ENCODE measurements around the gene FER1L5. TPM values are rescaled to one million over a fixed set of nuclear protein-coding genes. Genes with fewer than 3 reads are reported as not detected.

Gene FER1L5
- total RNA-seq, 1 experiment from 2014 or later, result not detected

DNA sequence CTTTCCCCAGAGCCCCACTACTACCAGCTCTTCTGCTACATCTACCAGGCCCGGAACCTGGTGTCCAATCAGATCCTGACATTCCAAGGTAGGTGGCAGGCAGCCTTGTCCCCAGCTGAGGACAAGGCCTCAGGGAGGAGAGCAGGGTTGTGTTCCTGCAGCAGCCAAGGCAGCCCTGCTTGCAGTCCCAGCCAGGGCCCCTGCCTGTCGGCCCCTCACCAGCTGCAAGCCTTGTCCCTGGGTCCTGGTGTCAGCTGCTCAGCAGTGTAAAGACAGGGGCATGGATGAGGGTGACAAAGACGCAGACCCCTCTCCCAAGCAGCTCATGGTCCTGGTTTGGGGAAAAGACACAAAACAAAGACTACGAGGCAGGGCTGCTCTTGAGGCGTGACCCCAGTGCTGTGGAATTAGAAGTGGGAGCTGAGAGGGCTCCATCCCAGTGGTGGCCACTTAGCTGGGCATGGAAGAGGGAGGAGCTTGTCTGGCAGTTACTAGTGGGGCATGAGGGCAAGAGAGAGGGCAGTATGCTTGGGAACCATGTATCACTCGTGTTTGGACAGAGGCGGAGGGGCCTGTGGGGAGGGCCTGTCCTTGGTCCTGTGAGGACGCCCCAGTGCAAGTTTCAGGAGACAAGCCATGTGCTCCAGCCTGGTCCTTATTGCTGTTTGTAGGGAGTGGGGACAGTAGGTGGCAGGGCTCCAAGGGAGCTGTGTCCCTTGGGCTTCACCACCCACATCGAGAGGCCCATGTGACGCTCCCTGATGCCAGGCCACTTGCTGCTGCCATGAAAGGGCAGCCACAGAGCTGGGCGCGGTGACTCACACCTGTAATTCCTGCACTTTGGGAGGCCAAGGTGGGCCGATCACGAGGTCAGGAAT, 49.8 kb downstream of the FER1L5 start:
- no peak for DNase-seq (ENCODE audit: low spot score)
- in situ Hi-C loops (cut with HindIII; ENCODE audit: low sequenced_read_pairs), result no loop called here

DNA sequence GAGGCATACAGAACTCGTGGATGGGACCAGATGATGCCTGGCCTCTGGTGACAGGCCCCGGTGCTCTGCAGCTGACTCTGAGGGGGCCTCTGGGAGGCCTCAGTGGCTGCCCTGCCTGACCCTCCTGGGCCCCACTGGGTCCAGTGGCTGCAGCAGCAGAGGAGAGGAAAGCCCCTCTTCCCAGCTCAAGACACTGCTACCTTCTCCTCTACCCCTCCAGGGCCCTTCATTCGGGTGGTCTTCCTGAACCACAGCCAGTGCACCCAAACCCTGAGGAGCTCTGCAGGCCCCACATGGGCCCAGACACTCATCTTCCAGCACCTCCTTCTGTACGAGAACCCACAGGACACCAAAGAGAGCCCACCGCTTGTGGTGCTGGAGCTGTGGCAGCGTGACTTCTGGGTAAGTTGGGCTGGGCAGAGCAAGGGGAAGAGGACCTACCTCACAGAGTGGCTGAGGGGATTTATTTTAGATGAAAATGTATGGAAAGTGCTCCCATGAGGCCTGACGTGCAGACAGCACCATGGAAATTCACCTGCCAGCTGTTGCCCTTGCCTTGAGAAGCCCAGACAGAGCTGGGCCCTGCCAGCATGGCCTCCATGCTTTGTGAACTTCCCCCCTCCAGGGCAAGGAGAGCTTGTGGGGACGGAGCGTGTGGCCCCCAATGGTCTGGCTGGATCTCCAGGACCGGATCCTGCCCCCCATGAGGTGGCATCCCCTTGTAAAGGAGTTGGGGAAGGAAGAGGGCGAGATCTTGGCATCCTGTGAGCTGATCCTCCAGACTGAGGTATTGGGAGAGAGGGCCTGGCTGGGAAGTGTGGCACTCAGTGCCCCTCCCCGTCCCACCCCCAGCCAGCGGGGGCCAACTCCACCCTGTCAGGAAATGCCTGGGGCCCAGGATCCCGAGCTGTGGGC, 51.0 kb downstream of the FER1L5 start:
- DNase-seq (ENCODE audit: low spot score), result no peak
- in situ Hi-C loops (cut with HindIII; ENCODE audit: low sequenced_read_pairs), result no loop called here

DNA sequence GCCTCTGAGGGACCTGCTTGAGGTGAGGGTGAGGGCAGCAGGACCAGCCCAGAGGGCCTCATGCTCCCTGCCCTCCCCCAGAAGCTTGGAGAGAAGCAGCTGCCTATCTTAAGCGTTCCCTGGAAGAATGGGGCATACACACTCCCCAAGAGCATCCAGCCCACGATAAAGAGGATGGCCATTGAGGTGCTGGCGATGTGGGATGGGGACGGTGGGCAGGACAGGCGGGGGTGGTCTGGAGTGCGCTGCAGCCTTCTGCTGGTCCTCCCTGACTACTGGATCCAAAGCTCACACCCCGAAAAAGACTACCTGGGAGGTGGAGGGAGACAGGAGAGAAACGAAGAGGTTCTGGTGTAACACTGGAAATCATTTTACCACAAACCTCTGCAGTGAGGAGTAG, 51.7 kb downstream of the FER1L5 start:
- in situ Hi-C loops (cut with HindIII; ENCODE audit: low sequenced_read_pairs), result no loop called here
- no peak for DNase-seq (ENCODE audit: low spot score)

DNA sequence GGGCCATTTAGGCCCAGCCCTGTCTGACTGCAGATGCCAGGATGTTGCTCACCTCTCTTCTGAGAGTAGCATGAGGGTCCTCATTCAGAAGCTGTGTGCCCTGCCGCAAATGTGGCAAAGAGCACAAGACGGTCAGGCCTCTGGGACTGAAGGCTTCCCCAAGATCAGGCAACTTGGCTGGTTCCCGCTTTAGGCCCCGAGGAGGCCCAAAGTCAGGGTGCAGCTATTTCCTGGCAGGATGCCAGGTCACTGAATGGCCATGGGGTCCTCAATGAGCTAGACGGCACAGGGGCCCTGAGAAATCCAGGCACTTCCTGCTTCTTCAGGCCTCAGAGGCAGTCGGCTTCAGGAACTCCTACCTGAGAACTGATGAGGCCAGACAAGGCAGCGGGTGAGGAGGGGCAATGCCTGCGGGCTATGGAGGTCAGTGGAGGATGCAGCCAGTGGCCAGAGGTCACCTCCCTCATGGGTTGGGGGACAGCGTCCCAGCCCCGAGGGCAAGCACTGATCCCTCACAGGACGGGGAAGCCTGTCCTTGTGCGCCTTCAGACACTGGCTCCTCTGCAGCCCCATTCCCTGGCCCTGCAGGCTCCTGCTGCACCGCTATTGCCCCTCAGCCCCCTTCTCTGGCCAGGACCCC, 52.4 kb downstream of the FER1L5 start:
- in situ Hi-C loops (cut with HindIII; ENCODE audit: low sequenced_read_pairs), result no loop called here
- DNase-seq (ENCODE audit: low spot score), result no peak

DNA sequence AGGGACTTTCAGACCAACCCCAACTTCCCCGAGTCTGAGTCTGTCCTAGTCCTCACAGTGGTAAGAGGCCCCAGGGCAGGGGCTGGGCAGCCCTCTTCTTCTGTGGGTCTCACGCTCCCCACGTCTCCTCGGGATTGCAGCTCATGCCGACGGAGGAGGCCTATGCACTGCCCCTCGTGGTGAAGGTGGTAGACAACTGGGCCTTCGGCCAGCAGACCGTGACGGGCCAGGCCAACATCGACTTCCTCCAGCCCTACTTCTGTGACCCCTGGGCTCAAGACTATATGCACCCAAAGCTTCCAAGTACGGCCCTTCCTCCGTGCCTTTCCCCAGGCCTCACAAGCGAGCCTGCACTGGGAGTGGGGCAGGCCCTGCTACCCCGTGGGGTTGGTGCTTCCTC, 53.0 kb downstream of the FER1L5 start:
- DNase-seq (ENCODE audit: low spot score), result no peak
- in situ Hi-C loops (cut with HindIII; ENCODE audit: low sequenced_read_pairs), result no loop called here

DNA sequence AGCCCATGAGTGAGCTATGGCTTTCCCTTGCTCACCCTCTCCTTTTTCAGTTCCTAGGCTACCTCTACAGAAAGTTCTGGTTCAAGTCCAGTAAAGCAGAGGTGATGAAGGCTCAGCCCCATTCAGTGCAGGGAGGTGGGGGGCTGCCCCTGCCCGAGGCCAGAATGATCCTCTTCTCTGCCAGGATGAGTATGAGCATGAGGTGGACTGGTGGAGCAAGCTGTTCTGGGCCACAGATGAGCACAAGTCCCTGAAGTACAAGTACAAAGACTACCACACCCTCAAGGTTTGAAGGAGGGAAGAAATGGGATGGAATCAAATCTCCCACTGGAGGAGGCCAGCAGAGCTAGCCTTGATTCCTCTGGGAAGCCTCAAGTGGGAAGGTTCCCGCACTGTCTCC, 54.9 kb downstream of the FER1L5 start:
- in situ Hi-C loops (cut with HindIII; ENCODE audit: low sequenced_read_pairs), result no loop called here
- no peak for DNase-seq (ENCODE audit: low spot score)

DNA sequence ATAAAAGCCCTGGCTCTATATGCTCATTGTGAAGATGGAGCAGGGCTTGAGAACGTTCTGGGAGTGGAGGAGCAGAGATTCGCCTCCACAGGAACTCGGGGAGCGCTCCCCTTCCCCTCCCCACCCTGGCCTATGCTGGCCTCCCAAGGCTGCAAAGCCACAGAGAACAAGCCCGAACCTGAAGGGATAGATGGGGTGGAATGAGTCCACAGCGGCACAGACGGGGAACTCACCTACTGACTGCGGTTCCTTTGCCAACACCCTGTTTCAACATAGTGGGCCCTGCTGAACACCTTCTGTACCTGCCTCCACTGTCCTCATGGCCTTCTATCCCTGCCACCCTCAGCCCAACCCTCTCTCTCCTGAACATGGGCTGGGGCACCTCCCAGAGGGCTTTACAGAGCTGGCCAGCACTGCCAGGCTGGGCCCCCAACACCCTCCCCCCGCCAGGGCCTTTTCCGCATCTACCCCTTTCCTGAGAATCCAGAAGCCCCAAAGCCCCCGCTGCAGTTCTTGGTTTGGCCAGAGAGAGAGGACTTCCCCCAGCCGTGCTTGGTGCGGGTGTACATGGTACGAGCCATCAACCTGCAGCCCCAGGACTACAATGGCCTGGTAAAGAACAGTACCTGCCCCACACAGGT, 55.8 kb downstream of the FER1L5 start:
- DNase-seq (ENCODE audit: low spot score), result no peak
- in situ Hi-C loops (cut with HindIII; ENCODE audit: low sequenced_read_pairs), result no loop called here

DNA sequence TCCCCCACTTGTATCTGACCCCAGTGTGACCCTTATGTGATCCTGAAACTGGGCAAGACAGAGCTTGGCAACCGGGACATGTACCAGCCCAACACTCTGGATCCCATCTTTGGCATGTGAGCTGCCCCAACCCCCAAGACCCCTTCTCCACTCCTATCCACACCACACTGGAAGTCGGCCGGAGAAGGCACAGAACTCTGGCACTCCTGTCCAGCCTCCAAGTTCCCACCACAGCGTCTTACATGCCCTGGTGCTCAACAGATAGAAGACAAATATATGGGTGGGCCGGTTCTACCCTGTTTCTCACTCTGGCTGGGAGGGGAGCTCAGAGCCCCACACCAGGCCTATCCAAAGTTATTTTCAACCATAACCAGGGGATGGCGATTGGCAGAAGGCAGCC, 56.5 kb downstream of the FER1L5 start:
- no peak for DNase-seq (ENCODE audit: low spot score)
- in situ Hi-C loops (cut with HindIII; ENCODE audit: low sequenced_read_pairs), result no loop called here

DNA sequence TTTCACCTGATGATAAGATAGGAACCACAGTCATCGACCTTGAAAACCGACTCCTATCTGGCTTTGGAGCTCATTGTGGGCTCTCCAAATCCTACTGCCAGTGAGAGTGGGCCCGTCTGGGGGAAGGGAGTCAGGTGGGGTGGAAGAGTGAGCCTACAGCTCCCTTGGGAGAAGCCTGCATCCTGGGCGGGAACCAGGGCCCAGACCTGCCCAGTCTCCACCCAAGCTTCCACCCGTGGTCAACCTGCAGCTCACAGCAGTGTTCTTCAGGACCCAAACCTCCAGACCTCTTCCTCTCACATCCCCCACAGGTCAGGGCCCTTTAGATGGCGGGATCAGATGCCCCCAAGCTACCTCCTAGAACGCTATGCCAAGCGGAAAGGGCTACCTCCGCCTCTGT, 57.1 kb downstream of the FER1L5 start:
- DNase-seq (ENCODE audit: low spot score), result no peak
- in situ Hi-C loops (cut with HindIII; ENCODE audit: low sequenced_read_pairs), result no loop called here

DNA sequence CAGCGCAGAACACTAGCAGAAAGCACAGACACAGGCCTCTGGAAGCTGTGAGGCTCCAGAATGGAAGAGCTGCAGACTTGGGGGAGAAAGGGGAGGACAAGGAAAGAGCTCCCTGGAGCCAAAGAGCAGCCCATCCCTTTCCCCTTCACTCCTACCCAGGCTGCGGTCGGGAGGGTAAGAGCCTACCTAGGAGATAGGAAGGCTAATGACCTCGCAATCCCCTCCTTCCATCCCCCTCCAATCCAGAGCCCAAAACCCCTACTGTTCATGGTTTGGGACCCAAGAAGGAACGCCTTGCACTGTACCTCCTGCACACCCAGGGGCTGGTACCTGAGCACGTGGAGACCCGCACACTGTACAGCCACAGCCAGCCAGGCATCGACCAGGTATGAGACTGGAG, 57.5 kb downstream of the FER1L5 start:
- no peak for DNase-seq (ENCODE audit: low spot score)
- in situ Hi-C loops (cut with HindIII; ENCODE audit: low sequenced_read_pairs), result no loop called here

DNA sequence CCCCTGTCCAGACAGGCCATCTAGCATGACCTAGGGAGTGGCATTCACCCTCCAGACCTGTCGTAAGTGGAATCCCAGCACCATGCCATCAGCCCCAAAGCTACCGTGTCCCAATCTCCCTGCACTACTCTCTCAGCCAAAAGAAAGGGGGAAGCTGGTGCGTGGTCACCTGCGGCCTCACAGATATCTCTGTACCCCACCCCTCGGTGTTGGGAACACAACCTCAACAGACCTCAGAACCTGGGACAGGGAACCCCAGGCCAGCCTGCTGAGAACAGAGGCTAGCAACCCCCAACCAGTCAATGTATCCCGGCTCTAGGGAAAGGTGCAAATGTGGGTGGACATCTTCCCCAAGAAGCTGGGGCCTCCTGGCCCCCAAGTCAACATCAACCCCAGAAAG, 59.1 kb downstream of the FER1L5 start:
- DNase-seq (ENCODE audit: low spot score), result no peak
- in situ Hi-C loops (cut with HindIII; ENCODE audit: low sequenced_read_pairs), result no loop called here

DNA sequence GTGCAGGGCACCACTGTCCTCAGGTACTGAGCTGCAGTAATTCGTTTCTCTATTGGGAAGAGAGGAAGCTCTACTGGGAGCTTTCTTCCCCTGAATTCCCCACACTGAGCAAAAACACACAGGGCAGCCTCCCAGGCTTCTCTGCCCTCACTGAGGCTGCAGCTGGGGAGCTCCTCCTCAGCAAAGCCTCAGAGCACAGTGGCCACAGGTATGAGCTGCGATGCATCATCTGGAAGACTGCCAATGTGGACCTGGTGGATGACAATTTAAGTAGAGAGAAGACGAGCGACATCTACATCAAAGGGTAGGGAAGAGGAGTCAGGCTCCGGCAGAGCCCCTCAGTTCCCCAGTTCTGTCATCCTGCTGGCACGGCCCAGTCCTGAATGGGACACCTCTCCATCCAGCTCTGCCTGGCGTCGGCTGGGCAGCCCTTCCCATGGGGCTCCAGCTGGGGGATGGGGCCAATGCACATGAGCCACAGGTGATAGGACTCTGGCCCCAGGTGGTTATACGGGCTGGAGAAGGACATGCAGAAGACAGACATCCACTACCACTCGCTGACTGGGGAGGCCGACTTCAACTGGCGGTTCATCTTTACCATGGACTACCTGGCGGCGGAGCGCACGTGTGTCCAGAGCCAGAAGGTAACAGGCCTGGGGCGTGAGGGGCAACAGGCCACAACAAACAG, 59.7 kb downstream of the FER1L5 start:
- in situ Hi-C loops (cut with HindIII; ENCODE audit: low sequenced_read_pairs), result no loop called here
- no peak for DNase-seq (ENCODE audit: low spot score)

DNA sequence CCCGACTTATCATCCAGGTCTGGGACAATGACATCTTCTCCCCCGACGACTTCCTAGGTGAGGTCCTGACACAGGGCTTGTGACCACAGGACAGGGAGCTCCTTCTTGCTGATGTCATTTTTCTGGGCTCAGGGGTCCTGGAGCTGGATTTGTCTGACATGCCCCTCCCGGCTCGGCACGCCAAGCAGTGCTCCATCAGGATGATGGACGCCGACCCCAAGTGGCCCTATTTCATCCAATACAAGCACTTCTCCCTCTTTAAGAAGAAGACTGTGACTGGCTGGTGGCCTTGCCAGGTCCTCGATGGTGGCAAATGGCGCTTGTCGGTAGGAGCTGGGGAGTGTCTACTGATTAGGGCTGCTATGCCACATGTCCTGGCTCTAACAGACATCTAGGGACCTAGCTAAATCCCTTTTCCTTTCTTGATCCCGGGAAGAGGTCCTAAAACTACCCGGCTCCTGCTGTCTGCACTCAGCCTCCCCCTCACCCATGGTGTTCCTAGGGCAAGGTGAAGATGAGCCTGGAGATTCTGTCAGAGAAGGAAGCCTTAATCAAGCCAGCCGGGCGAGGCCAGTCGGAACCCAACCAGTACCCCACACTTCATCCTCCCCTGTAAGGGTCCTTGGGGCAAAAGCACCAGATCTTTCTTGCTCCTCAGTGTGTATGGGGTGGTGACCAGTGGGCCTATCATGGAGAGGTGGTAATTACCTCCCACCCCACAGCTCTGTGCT, 60.6 kb downstream of the FER1L5 start:
- in situ Hi-C loops (cut with HindIII; ENCODE audit: low sequenced_read_pairs), result no loop called here

DNA sequence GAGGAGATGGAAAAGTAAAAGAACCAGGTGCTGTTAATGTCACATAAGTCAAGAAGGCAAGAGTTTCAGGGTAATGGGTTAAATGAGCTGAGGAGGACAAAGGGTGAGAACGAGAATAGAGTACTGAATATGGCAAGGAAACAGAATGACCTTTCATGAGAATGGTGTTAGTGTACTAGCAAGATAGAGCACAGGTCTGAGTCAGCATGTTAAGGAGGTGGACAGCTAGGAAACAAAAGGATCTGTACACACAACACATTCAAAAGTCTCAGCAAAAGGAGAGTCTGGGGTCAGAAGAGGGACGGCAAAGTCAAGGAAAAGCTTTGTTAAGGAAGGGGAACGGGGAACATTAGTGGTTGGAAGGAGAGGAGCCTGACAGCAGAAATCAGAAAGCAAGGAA, 68.4 kb downstream of the FER1L5 start:
- in situ Hi-C loops (cut with HindIII; ENCODE audit: low sequenced_read_pairs), result no loop called here
- DNase-seq (ENCODE audit: low spot score), result no peak

More for the DNA sequence above, 60.6 kb downstream of the FER1L5 start:
- DNase-seq (ENCODE audit: low spot score), result no peak

DNA sequence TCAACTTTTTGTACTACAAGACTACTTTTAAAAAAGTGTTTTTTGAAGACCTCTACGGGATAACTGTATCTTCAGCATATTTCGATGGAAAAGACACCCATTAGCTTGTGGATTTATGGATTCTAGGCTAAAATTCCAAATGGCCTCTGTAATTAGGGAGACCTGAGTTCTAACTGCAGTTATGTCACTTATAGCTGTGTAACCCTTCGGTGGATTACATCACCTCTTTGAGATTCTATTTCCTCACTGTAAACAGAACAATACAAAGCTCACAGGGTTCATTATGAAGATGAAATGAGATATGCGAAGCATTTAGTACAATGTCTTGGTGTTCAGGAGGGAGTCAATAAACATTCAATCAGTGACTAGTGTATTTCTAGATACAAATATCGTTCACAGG, 73.1 kb downstream of the FER1L5 start:
- no peak for DNase-seq (ENCODE audit: low spot score)
- in situ Hi-C loops (cut with HindIII; ENCODE audit: low sequenced_read_pairs), result no loop called here

DNA sequence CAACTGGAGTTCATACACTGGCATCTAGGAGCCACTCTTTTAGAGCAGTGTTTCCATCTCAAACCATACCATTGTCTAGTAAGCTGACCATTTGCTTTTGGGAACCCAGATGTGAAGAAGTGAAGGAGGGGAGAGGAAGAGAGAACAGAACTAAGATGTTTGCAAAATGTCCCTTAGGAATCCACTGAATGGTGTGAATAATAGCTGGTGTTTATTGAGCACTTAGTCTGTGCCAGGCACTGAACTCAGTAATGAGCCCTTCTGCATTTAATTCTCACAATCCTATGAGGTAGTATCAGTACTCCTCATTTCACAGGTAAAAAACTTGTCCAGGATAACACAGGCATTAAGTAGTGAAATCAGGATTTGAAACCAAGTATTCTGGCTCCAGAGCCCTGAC, 73.8 kb downstream of the FER1L5 start:
- DNase-seq (ENCODE audit: low spot score), result no peak
- in situ Hi-C loops (cut with HindIII; ENCODE audit: low sequenced_read_pairs), result no loop called here

DNA sequence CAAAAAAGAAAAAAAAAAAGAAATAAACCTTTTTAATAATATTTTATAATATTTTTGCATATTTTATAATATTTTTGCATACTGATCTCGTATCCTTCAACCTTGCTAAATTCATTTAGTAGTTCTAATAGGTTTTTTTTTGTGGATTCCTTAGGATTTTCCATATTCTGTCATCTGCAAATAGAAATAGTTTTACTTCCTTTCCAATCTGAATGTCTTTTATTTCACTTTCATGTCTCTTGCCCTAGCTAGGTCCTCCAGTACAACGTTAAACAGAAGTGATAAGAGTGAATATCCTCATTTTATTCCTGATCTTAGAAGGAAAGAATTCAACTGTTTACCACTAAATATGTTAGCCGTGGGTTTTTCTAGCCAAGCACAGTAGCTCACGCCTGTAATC, 83.6 kb downstream of the FER1L5 start:
- DNase-seq (ENCODE audit: low spot score), result no peak
- in situ Hi-C loops (cut with HindIII; ENCODE audit: low sequenced_read_pairs), result no loop called here

DNA sequence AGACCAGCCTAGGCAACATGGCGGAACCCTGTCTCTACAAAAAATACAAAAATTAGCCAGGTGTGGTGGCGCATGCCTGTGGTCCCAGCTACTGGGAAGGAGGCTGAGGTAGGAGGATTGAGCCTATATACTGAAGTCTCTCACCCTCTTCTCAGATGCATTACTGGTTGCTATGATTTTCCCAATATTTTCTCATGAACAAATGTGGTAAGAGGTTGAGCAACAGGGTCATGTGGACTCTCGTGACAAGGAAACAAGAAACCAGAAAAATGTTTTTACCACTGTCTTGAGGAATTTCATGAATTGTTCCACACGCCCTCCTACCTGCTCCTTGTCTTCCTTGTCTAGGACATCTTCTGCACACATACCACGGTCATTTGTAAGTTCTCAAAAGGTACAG, 84.9 kb downstream of the FER1L5 start:
- in situ Hi-C loops (cut with HindIII; ENCODE audit: low sequenced_read_pairs), result no loop called here
- no peak for DNase-seq (ENCODE audit: low spot score)

All from G401 (cell line).